Nephron (organoid): Measurements from ENCODE around the gene KRTAP20-1.

ENCODE experiments used
- H3K27ac Mint-ChIP-seq, 3 experiments: 2 replicates each; pipeline ENCODE4 v1.8.0; 2020; ENCODE audit warnings: mixed read lengths in 3 of 3, mild to moderate bottlenecking in 2 of 3, moderate library complexity in 1 of 3
- H3K27me3 Mint-ChIP-seq: 2 replicates; pipeline ENCODE4 v1.8.0; 2021; ENCODE audit warnings: low read depth, mild to moderate bottlenecking, moderate library complexity, mixed read lengths
- H3K36me3 Mint-ChIP-seq: 2 replicates; pipeline ENCODE4 v1.8.0; 2020; ENCODE audit warnings: low read depth, mixed read lengths
- H3K4me1 Mint-ChIP-seq: 2 replicates; pipeline ENCODE4 v1.8.0; 2020; ENCODE audit warnings: mixed read lengths
- H3K4me3 Mint-ChIP-seq, 3 experiments: 2 replicates each; pipeline ENCODE4 v1.8.0; 2020; ENCODE audit warnings: mild to moderate bottlenecking in 3 of 3, mixed read lengths in 3 of 3, moderate library complexity in 2 of 3
- H3K9me3 Mint-ChIP-seq: 2 replicates; pipeline ENCODE4 v1.8.0; 2020; ENCODE audit warnings: mixed read lengths
- TF ChIP-seq, protein P1 (sequence below), 3 experiments: fragments of 200-600 bp; sonication (generic); IDR thresholded peaks; one replicate each; pipeline ENCODE4 v1.5.0; 2021; ENCODE audit warnings: antibody characterized with exemption in 3 of 3; ENCODE audit not compliant: unreplicated experiment in 3 of 3

Gene KRTAP20-1

GRCh38 chr21:30616125-30616524 is at the start of gene KRTAP20-1:
Gene KRTAP20-1, plus strand, starts transcription at chr21:30616425. Its CDS starts 30 bp downstream, at chr21:30616455.
- Mint-ChIP-seq H3K9me3 (peaks cover under 1% of the 10 kb centered on the region), H3K4me3 (no peak within 1 kb of the TSS), H3K27me3 (no peaks in the 10 kb centered on the region), H3K4me1 (no peaks in the 10 kb centered on the region), H3K36me3 (no peaks in the 10 kb centered on the region), H3K27ac (no peak within 1 kb of the TSS)
- TF ChIP-seq, protein P1, sequence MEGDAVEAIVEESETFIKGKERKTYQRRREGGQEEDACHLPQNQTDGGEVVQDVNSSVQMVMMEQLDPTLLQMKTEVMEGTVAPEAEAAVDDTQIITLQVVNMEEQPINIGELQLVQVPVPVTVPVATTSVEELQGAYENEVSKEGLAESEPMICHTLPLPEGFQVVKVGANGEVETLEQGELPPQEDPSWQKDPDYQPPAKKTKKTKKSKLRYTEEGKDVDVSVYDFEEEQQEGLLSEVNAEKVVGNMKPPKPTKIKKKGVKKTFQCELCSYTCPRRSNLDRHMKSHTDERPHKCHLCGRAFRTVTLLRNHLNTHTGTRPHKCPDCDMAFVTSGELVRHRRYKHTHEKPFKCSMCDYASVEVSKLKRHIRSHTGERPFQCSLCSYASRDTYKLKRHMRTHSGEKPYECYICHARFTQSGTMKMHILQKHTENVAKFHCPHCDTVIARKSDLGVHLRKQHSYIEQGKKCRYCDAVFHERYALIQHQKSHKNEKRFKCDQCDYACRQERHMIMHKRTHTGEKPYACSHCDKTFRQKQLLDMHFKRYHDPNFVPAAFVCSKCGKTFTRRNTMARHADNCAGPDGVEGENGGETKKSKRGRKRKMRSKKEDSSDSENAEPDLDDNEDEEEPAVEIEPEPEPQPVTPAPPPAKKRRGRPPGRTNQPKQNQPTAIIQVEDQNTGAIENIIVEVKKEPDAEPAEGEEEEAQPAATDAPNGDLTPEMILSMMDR (IDR thresholded peaks at IDR 0.05; ENCODE audit: unreplicated experiment in 3 of 3) = no peak

DNA sequence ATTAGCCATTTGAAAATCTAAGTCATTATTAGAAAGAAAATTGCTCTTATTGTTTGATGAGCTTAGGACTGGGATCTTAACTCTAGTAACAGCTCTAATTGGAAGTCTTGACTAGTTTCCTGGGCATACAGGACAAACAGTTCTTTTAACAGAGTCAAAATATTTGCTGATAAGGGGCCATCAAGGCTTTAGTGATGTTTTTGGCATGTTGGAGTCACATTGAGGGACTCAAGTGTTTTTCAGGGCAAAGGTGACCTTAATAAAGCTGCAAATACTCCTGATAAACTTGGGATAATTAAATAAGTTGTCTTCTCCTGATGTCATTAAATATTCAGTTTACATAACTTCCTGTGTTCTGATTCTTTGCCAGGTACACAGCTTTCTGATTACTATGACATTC is 48.6 kb upstream of the KRTAP20-1 start:
- Mint-ChIP-seq H3K4me1 (no peaks in the 10 kb centered on the region), H3K27ac (no peak overlapping the region), H3K4me3 (no peak overlapping the region), H3K36me3 (no peaks in the 10 kb centered on the region), H3K27me3 (no peaks in the 10 kb centered on the region), H3K9me3 (no peaks in the 10 kb centered on the region)
- TF ChIP-seq, protein P1 (IDR thresholded peaks at IDR 0.05; ENCODE audit: unreplicated experiment in 3 of 3) = no peak

DNA sequence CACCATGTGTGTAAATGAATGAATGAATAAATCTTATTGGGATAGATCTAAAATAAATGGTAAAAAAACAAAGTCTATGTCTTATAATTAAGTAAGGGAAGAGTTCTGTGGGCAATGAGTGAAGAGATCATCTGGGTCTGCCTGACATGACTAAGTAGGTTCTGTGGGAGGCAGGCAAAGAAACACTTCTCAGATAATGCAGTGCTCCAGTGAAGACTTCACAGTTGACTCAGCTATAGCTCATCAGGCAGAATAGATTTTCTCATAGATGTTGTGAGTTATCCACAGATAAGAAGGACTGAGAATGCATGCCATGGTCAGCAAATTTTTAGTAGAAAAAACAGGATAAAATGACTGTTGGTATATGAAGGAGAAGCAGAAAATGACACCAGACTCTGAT is 38.5 kb upstream of the KRTAP20-1 start:
- no peak overlapping the region for H3K4me3 Mint-ChIP-seq
- H3K9me3 Mint-ChIP-seq = no peaks in the 10 kb centered on the region
- TF ChIP-seq, protein P1 (IDR thresholded peaks at IDR 0.05; ENCODE audit: unreplicated experiment in 3 of 3) = no peak
- H3K27me3 Mint-ChIP-seq = no peaks in the 10 kb centered on the region
- H3K4me1 Mint-ChIP-seq = no peaks in the 10 kb centered on the region
- no peak overlapping the region for H3K27ac Mint-ChIP-seq
- no peaks in the 10 kb centered on the region for H3K36me3 Mint-ChIP-seq

DNA sequence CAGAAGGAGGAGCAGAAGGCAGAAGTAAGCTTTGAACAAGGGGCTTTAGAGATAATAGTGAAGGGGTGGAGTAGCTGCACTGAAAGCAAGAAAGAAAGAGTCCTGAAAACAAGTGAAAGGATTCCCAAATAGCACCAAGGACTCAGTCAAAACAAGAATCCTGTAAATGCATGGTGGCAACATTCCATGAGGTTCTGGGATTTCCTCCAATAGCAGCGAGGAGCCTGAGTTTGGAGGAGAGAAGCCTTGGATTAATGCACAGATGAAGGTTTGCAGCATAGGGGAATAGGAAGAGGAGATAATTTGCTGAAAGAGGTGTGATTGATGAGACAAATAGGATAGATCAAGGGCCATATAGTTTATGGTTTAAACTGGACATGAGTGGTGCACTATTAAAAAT is 36.9 kb upstream of the KRTAP20-1 start:
- H3K27me3 Mint-ChIP-seq = no peaks in the 10 kb centered on the region
- no peaks in the 10 kb centered on the region for H3K9me3 Mint-ChIP-seq
- no peak overlapping the region for H3K27ac Mint-ChIP-seq
- H3K4me1 Mint-ChIP-seq = no peaks in the 10 kb centered on the region
- no peak overlapping the region for H3K4me3 Mint-ChIP-seq
- TF ChIP-seq, protein P1 (IDR thresholded peaks at IDR 0.05; ENCODE audit: unreplicated experiment in 3 of 3) = no peak
- no peaks in the 10 kb centered on the region for H3K36me3 Mint-ChIP-seq

- no peaks in the 10 kb centered on the region for H3K9me3 Mint-ChIP-seq
- no peak overlapping the region for H3K4me3 Mint-ChIP-seq
- H3K27ac Mint-ChIP-seq = no peak overlapping the region
- no peaks in the 10 kb centered on the region for H3K36me3 Mint-ChIP-seq
- H3K27me3 Mint-ChIP-seq = no peaks in the 10 kb centered on the region
- no peaks in the 10 kb centered on the region for H3K4me1 Mint-ChIP-seq
- TF ChIP-seq, protein P1 (IDR thresholded peaks at IDR 0.05; ENCODE audit: unreplicated experiment in 3 of 3) = no peak
These were observed 36.1 kb upstream of the KRTAP20-1 start for GRCh38 chr21:30580132-30580531.

- Mint-ChIP-seq H3K4me3 (no peak overlapping the region), H3K36me3 (no peaks in the 10 kb centered on the region), H3K9me3 (no peaks in the 10 kb centered on the region), H3K27ac (no peak overlapping the region), H3K4me1 (no peaks in the 10 kb centered on the region), H3K27me3 (no peaks in the 10 kb centered on the region)
- TF ChIP-seq, protein P1 (IDR thresholded peaks at IDR 0.05; ENCODE audit: unreplicated experiment in 3 of 3) = no peak
These were observed 33.4 kb upstream of the KRTAP20-1 start for GRCh38 chr21:30582870-30583269.
